DMS53 (cell line): ENCODE measurements around the gene LSM5.
A peak's percentile ranks its signal among the peaks of the same experiment; 100 is the strongest.
"Not testable (repeated sequence)": the region's sequence is repeated elsewhere in the genome, so short reads cannot be mapped to it uniquely, and the experiment has no call there.

Experiments
- DNase-seq: peaks from one replicate; lab custom pipeline; 2025; lab: John Stamatoyannopoulos, UW

The LSM5 gene

GRCh38 chr7:32506266-32507054 lies 16.3 kb upstream of the LSM5 start:
- DNase-seq, result peak; percentile 86

- DNase-seq, result no peak
These were observed 12.5 kb upstream of the LSM5 start for GRCh38 chr7:32502728-32503127.

- peak; percentile 42 for DNase-seq
These were observed 11.3 kb upstream of the LSM5 start for GRCh38 chr7:32501522-32501921.

- no peak for DNase-seq
These were observed 10.8 kb upstream of the LSM5 start for GRCh38 chr7:32500922-32501341.

- not testable (repeated sequence) for DNase-seq
These were observed 10.0 kb upstream of the LSM5 start for GRCh38 chr7:32500216-32500615.

- not testable (repeated sequence) for DNase-seq
These were observed 9.6 kb upstream of the LSM5 start for GRCh38 chr7:32499755-32500154.

GRCh38 chr7:32496052-32496813 lies 6.1 kb upstream of the LSM5 start:
- peak; percentile 65 for DNase-seq

GRCh38 chr7:32495298-32496051 lies 5.3 kb upstream of the LSM5 start, which contains the start of gene AVL9:
AVL9 (plus strand) TSS chr7:32495489; CDS start chr7:32495710, 221 bp downstream.
- DNase-seq, result peak; percentile 100

GRCh38 chr7:32494946-32495297 lies 4.7 kb upstream of the LSM5 start:
- no peak for DNase-seq

- no peak for DNase-seq
These were observed 423 bp downstream of the LSM5 start for GRCh38 chr7:32489788-32490126.

- no peak for DNase-seq
These were observed 8.3 kb downstream of the LSM5 start for GRCh38 chr7:32481921-32482320.

GRCh38 chr7:32481176-32481575 lies 9.0 kb downstream of the LSM5 start:
- DNase-seq, result no peak

GRCh38 chr7:32479574-32480200 lies 10.5 kb downstream of the LSM5 start:
- peak; percentile 82 for DNase-seq

GRCh38 chr7:32477649-32477980 lies 12.6 kb downstream of the LSM5 start:
- no peak for DNase-seq

GRCh38 chr7:32476816-32477648 lies 13.1 kb downstream of the LSM5 start:
- DNase-seq, result no peak

- DNase-seq, result no peak
These were observed 16.2 kb downstream of the LSM5 start for GRCh38 chr7:32474008-32474407.

GRCh38 chr7:32472015-32472414 lies 18.2 kb downstream of the LSM5 start:
- DNase-seq, result no peak

GRCh38 chr7:32470871-32471270 lies 19.3 kb downstream of the LSM5 start:
- DNase-seq, result no peak

- not testable (repeated sequence) for DNase-seq
These were observed 20.2 kb downstream of the LSM5 start for GRCh38 chr7:32470004-32470403.

GRCh38 chr7:32464641-32465416 lies 25.4 kb downstream of the LSM5 start:
- peak; percentile 34 for DNase-seq

GRCh38 chr7:32462977-32463376 lies 27.2 kb downstream of the LSM5 start:
- DNase-seq, result no peak
